K562 (cell line): ENCODE results near the gene COX6B2.

Experiments
- HSF4 ChIP-seq: fragments of 250-450 bp; sonication (Bioruptor Pico); IDR thresholded peaks from 2 replicates; pipeline ENCODE4 v2.1.2; 2022; ENCODE audit warnings: mild to moderate bottlenecking, moderate library complexity, borderline replicate concordance
- POLR2A ChIP-seq: fragments of 450-650 bp; conservative IDR thresholded peaks from 2 replicates; pipeline ENCODE4 v1.6.1; 2016
- RAD51 ChIP-seq: fragments of 450-650 bp; IDR thresholded peaks from 2 replicates; pipeline ENCODE4 v1.7.1; 2016; ENCODE audit warnings: low read depth, mild to moderate bottlenecking, borderline replicate concordance

DNA sequence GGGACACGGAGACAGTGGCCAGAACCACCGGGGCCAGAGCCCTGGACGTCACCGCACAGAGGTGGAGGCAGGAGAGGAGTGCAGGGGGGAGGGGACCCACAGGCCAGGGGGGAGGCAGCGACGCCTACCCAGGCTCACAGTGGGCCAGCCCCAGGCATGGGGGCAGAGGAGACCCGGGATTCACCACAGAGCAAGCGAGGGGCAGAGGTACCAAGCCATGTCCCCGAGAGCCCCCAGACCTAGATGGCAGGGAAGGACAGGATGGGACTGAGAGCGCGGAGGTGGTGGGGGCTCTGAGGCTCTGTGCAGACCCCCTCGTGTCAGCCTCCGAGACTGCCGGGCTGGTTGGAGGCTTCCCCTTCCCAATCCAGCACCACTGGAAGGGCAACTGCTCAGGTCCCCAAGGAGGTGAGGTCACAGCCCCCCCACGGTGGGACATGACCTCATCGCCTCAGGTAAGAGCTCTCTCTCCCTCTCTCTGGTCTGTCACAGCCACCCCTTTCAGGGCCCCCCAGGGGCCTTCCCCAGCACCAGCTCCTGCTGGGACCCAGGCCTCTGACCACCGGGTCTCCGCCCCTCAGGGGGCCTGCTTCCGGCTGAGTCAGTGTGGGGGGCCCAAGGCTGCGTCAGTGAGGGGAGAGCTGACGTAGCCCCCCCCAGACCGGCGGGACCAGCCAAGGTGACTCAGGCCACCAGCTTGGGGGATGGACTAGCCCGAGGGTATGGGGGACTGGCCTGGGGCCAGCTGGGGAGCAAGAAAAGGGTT lies 18.0 kb upstream of the COX6B2 start:
- TF ChIP-seq RAD51: no peak
- TF ChIP-seq POLR2A: no peak
- TF ChIP-seq HSF4 (CRISPR knock-in tag): no peak
